H1 (cell line): Measurements from ENCODE around the gene SMARCA2. TPM values are rescaled to one million over a fixed set of nuclear protein-coding genes. Genes with fewer than 3 reads are reported as not detected.

Experiments
- HDAC6 ChIP-seq: IDR thresholded peaks from one replicate; pipeline ENCODE4 v1.7.1; 2012; ENCODE audit warnings: low read depth, mild to moderate bottlenecking, inconsistent platforms, low read length, moderate library complexity
- POLR2AphosphoS5 ChIP-seq: IDR thresholded peaks from 2 replicates; pipeline ENCODE4 v1.6.1; 2011; ENCODE audit warnings: low read depth, low read length
- SAP30 ChIP-seq: fragments of 300-600 bp; sonication (generic); IDR thresholded peaks from 2 replicates; pipeline ENCODE4 v1.7.1; 2012; ENCODE audit warnings: low read length, moderate library complexity, mild to moderate bottlenecking, inconsistent platforms; ENCODE audit not compliant: insufficient read depth, insufficient replicate concordance
- SP1 ChIP-seq: IDR thresholded peaks from 2 replicates; pipeline ENCODE4 v1.6.1; 2011; ENCODE audit warnings: low read depth, low read length
- SRF ChIP-seq: IDR thresholded peaks from 2 replicates; pipeline ENCODE4 v1.6.1; 2011; ENCODE audit warnings: mild to moderate bottlenecking, low read depth, low read length, moderate library complexity
- polyA plus RNA-seq, 7 experiments: library from polyadenylated mRNA; depleted of rRNA in 3 of 7; stranded (reverse) in 5 of 7; unstranded in 2 of 7; fragments of >200 nt in 5 of 7; fragments of 200-250 nt in 2 of 7; gene quantifications; 1 replicate in 5 of 7; 2 replicates in 1 of 7; 4 replicates in 1 of 7; pipeline versions ENCODE4 v1.2.1 to v1.2.3, GENCODE V29; 2011 to 2013; ENCODE audit warnings: missing spikeins in 2 of 7, mixed read lengths in 2 of 7
- total RNA-seq: library from RNA; stranded (reverse); fragmentation: NEBNext Ultra II Directional; extraction: Animal tissue kit (Norgen Biotek cat#: 25700); gene quantifications from 2 replicates; pipeline ENCODE4 v1.2.1, GENCODE V29; 2021
- TF ChIP-seq, protein P1 (sequence below): fragments of 300-600 bp; sonication (generic); IDR thresholded peaks from 2 replicates; pipeline ENCODE4 v1.7.1; 2012; ENCODE audit warnings: low read length, moderate library complexity, mild to moderate bottlenecking, inconsistent platforms; ENCODE audit not compliant: insufficient replicate concordance

Gene SMARCA2
- total and polyA plus RNA-seq, 2 of the 8 experiments (the other 6 are each of a cell fraction or from before 2014, with no cell fraction given) = 6.3 to 21.7 TPM

DNA sequence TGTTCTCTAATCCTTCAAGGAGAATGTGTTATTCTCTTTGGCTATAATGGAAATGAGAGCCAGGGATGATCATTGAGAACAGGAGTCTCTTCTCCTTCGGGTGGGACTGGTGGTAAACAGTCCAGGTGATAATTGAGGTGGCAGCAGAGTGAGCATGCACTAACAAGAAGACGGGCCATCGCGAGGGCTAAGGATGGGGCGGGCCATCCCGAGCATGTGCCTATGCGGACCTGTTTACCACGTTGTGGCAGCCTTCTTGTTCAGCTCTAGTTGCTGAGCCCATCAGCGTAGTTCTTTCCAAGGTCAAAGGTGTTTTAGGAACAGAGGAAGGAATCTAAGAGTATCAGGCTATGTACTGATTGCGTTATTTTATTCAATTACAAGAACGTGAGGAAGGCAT, 180.1 kb downstream of the SMARCA2 start (continued):
- TF ChIP-seq, protein P1, sequence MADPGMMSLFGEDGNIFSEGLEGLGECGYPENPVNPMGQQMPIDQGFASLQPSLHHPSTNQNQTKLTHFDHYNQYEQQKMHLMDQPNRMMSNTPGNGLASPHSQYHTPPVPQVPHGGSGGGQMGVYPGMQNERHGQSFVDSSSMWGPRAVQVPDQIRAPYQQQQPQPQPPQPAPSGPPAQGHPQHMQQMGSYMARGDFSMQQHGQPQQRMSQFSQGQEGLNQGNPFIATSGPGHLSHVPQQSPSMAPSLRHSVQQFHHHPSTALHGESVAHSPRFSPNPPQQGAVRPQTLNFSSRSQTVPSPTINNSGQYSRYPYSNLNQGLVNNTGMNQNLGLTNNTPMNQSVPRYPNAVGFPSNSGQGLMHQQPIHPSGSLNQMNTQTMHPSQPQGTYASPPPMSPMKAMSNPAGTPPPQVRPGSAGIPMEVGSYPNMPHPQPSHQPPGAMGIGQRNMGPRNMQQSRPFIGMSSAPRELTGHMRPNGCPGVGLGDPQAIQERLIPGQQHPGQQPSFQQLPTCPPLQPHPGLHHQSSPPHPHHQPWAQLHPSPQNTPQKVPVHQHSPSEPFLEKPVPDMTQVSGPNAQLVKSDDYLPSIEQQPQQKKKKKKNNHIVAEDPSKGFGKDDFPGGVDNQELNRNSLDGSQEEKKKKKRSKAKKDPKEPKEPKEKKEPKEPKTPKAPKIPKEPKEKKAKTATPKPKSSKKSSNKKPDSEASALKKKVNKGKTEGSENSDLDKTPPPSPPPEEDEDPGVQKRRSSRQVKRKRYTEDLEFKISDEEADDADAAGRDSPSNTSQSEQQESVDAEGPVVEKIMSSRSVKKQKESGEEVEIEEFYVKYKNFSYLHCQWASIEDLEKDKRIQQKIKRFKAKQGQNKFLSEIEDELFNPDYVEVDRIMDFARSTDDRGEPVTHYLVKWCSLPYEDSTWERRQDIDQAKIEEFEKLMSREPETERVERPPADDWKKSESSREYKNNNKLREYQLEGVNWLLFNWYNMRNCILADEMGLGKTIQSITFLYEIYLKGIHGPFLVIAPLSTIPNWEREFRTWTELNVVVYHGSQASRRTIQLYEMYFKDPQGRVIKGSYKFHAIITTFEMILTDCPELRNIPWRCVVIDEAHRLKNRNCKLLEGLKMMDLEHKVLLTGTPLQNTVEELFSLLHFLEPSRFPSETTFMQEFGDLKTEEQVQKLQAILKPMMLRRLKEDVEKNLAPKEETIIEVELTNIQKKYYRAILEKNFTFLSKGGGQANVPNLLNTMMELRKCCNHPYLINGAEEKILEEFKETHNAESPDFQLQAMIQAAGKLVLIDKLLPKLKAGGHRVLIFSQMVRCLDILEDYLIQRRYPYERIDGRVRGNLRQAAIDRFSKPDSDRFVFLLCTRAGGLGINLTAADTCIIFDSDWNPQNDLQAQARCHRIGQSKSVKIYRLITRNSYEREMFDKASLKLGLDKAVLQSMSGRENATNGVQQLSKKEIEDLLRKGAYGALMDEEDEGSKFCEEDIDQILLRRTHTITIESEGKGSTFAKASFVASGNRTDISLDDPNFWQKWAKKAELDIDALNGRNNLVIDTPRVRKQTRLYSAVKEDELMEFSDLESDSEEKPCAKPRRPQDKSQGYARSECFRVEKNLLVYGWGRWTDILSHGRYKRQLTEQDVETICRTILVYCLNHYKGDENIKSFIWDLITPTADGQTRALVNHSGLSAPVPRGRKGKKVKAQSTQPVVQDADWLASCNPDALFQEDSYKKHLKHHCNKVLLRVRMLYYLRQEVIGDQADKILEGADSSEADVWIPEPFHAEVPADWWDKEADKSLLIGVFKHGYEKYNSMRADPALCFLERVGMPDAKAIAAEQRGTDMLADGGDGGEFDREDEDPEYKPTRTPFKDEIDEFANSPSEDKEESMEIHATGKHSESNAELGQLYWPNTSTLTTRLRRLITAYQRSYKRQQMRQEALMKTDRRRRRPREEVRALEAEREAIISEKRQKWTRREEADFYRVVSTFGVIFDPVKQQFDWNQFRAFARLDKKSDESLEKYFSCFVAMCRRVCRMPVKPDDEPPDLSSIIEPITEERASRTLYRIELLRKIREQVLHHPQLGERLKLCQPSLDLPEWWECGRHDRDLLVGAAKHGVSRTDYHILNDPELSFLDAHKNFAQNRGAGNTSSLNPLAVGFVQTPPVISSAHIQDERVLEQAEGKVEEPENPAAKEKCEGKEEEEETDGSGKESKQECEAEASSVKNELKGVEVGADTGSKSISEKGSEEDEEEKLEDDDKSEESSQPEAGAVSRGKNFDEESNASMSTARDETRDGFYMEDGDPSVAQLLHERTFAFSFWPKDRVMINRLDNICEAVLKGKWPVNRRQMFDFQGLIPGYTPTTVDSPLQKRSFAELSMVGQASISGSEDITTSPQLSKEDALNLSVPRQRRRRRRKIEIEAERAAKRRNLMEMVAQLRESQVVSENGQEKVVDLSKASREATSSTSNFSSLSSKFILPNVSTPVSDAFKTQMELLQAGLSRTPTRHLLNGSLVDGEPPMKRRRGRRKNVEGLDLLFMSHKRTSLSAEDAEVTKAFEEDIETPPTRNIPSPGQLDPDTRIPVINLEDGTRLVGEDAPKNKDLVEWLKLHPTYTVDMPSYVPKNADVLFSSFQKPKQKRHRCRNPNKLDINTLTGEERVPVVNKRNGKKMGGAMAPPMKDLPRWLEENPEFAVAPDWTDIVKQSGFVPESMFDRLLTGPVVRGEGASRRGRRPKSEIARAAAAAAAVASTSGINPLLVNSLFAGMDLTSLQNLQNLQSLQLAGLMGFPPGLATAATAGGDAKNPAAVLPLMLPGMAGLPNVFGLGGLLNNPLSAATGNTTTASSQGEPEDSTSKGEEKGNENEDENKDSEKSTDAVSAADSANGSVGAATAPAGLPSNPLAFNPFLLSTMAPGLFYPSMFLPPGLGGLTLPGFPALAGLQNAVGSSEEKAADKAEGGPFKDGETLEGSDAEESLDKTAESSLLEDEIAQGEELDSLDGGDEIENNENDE = no peak
- TF ChIP-seq SAP30 (no peak), SP1 (no peak), POLR2AphosphoS5 (no peak), HDAC6 (no peak), SRF (no peak)
